ENCODE results near the gene IL6. TPM values are rescaled to one million over a fixed set of nuclear protein-coding genes. Genes with fewer than 3 reads are reported as not detected.
"Not testable (repeated sequence)": the region's sequence is repeated elsewhere in the genome, so short reads cannot be mapped to it uniquely, and the experiment has no call there.

The IL6 gene
- total RNA-seq, 1 experiment from 2014 or later: 1.7 TPM

DNA sequence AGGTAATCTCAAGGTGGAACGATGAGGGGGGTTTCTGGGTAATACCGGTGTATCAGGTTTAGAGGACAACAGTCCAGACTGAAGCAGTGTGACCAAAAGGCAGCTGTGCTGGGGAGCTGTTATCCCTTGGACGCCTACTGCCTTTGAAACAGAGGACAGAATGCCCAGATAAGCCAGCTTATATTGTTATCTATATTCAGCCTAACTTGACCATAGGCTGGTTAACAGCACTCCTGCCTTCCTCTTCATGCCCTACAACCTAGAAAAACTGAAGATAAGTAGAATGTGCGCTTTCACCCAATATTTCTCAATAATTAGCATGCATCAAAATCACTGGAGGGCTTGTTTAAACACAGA lies 44.9 kb downstream of the IL6 start:
- no peaks in the 10 kb centered on the region for H3K79me2 ChIP-seq (ENCODE audit: low read depth)
- POLR2A ChIA-PET (ENCODE audit: unreplicated experiment): no interaction called here
- 0 out of 2 replicates have a peak, but pooled peaks cover 4% of the 10 kb centered on the region for H3K9me3 ChIP-seq (ENCODE audit: insufficient read depth, low read depth)
- CTCF ChIA-PET: no interaction called here
- H3K4me2 ChIP-seq: no peak overlapping the region
- H3K4me3 ChIP-seq: no peak overlapping the region
- no peaks in the 10 kb centered on the region for H3K9me2 ChIP-seq (ENCODE audit: insufficient read depth)
- no peaks in the 10 kb centered on the region for H3K36me3 ChIP-seq (ENCODE audit: low read depth)
- H3K27me3 ChIP-seq (ENCODE audit: insufficient read depth, low read depth): no peaks in the 10 kb centered on the region
- no peaks in the 10 kb centered on the region for H4K20me1 ChIP-seq (ENCODE audit: insufficient read depth)
- intact Hi-C loops (cut with micrococcal nuclease; ENCODE audit: unreplicated experiment): no loop called here
- H2AFZ ChIP-seq: no peak overlapping the region
- no TSS peak for BruUV-seq (replicated peaks)
- TF ChIP-seq, protein P1, sequence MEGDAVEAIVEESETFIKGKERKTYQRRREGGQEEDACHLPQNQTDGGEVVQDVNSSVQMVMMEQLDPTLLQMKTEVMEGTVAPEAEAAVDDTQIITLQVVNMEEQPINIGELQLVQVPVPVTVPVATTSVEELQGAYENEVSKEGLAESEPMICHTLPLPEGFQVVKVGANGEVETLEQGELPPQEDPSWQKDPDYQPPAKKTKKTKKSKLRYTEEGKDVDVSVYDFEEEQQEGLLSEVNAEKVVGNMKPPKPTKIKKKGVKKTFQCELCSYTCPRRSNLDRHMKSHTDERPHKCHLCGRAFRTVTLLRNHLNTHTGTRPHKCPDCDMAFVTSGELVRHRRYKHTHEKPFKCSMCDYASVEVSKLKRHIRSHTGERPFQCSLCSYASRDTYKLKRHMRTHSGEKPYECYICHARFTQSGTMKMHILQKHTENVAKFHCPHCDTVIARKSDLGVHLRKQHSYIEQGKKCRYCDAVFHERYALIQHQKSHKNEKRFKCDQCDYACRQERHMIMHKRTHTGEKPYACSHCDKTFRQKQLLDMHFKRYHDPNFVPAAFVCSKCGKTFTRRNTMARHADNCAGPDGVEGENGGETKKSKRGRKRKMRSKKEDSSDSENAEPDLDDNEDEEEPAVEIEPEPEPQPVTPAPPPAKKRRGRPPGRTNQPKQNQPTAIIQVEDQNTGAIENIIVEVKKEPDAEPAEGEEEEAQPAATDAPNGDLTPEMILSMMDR (conservative IDR thresholded peaks at IDR 0.05): no peak
- TF ChIP-seq EZH2 (IDR thresholded peaks at IDR 0.05; ENCODE audit: low read depth): no peak
- no peak overlapping the region for H3K27ac ChIP-seq
- no peaks in the 10 kb centered on the region for H3K4me1 ChIP-seq (replicated peaks; ENCODE audit: insufficient read depth)
- no peak for DNase-seq
- H3F3A ChIP-seq (ENCODE audit: insufficient read depth, low read depth): no peaks in the 10 kb centered on the region

DNA sequence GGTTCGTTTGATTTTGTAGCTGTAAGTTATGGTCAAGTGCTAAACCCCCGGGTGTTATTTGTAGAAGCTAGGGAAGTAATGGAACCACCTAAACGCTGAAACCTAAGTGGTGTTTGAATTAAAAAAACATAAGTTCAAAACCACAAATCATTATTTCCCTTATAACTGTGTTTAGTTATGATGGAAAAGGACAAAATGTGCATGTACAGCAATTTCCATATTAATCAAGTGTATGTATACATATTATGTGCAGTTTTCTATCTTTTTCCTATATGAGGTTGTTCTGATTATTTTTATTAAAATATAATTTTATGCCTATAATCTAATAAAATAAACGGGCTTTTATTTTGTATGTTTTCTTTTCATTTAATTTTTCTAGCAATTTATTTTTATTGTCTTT lies 45.9 kb downstream of the IL6 start:
- CTCF ChIA-PET: interaction anchor here (0.6 kb wide), 1 partner anchor 767 kb away, joined by 5 read pairs; no protein-coding TSS in a partner anchor
- no peaks in the 10 kb centered on the region for H3K79me2 ChIP-seq (ENCODE audit: low read depth)
- H3K9me3 ChIP-seq (ENCODE audit: insufficient read depth, low read depth): 0 out of 2 replicates have a peak, but pooled peaks cover 4% of the 10 kb centered on the region
- H3K27me3 ChIP-seq (ENCODE audit: insufficient read depth, low read depth): no peaks in the 10 kb centered on the region
- no peaks in the 10 kb centered on the region for H3K36me3 ChIP-seq (ENCODE audit: low read depth)
- no peaks in the 10 kb centered on the region for H3K4me1 ChIP-seq (replicated peaks; ENCODE audit: insufficient read depth)
- H3K27ac ChIP-seq: no peak overlapping the region
- POLR2A ChIA-PET (ENCODE audit: unreplicated experiment): no interaction called here
- H3K4me2 ChIP-seq: no peak overlapping the region
- no peaks in the 10 kb centered on the region for H4K20me1 ChIP-seq (ENCODE audit: insufficient read depth)
- no peak overlapping the region for H3K4me3 ChIP-seq
- BruUV-seq (replicated peaks): no TSS peak
- no peak for DNase-seq
- no peak for TF ChIP-seq EZH2 (IDR thresholded peaks at IDR 0.05; ENCODE audit: low read depth)
- TF ChIP-seq, protein P1 (conservative IDR thresholded peaks at IDR 0.05): no peak
- no peaks in the 10 kb centered on the region for H3K9me2 ChIP-seq (ENCODE audit: insufficient read depth)
- no peaks in the 10 kb centered on the region for H3F3A ChIP-seq (ENCODE audit: insufficient read depth, low read depth)
- H2AFZ ChIP-seq: no peak overlapping the region
- intact Hi-C loops (cut with micrococcal nuclease; ENCODE audit: unreplicated experiment): no loop called here

DNA sequence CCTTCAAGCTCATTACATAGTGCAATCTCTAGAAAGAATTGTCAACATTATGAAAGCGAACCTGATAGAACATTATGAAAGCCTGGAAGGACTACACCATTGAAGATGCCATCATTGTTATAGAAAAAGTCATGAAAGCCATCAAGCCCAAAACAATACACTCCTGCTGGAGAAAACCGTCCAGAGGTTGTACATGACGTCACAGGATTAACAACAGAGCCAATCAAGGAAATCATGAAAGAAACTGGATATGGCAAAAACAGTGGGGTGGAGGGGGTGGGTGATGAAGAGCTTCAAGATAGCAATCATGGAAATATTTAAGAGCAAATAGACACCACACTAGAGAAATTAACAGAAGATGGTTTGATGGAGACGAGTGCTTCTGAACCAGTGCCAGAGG lies 50.0 kb downstream of the IL6 start:
- H3K9me2 ChIP-seq (ENCODE audit: insufficient read depth): no peaks in the 10 kb centered on the region
- no TSS peak for BruUV-seq (replicated peaks)
- ChIA-PET POLR2A (ENCODE audit: unreplicated experiment) (interaction anchor here (0.6 kb wide), 1 partner anchor 15 kb away, joined by 4 read pairs; no protein-coding TSS in a partner anchor), CTCF (no interaction called here)
- no peaks in the 10 kb centered on the region for H3K27me3 ChIP-seq (ENCODE audit: insufficient read depth, low read depth)
- H3K79me2 ChIP-seq (ENCODE audit: low read depth): no peaks in the 10 kb centered on the region
- no peak overlapping the region for H3K4me3 ChIP-seq
- DNase-seq: no peak
- H3K9me3 ChIP-seq (ENCODE audit: insufficient read depth, low read depth): no peaks in the 10 kb centered on the region
- H3K27ac ChIP-seq: no peak overlapping the region
- H2AFZ ChIP-seq: no peak overlapping the region
- H3K36me3 ChIP-seq (ENCODE audit: low read depth): no peaks in the 10 kb centered on the region
- H4K20me1 ChIP-seq (ENCODE audit: insufficient read depth): no peaks in the 10 kb centered on the region
- TF ChIP-seq, protein P1 (conservative IDR thresholded peaks at IDR 0.05): no peak
- no peak for TF ChIP-seq EZH2 (IDR thresholded peaks at IDR 0.05; ENCODE audit: low read depth)
- no peak overlapping the region for H3K4me2 ChIP-seq
- no peaks in the 10 kb centered on the region for H3K4me1 ChIP-seq (replicated peaks; ENCODE audit: insufficient read depth)
- intact Hi-C loops (cut with micrococcal nuclease; ENCODE audit: unreplicated experiment): loop anchor here (1.0 kb wide), 1 partner anchor 216 kb away; no protein-coding TSS in a partner anchor
- no peaks in the 10 kb centered on the region; the same call in 1 of the 2 replicates for H3F3A ChIP-seq (ENCODE audit: insufficient read depth, low read depth)

DNA sequence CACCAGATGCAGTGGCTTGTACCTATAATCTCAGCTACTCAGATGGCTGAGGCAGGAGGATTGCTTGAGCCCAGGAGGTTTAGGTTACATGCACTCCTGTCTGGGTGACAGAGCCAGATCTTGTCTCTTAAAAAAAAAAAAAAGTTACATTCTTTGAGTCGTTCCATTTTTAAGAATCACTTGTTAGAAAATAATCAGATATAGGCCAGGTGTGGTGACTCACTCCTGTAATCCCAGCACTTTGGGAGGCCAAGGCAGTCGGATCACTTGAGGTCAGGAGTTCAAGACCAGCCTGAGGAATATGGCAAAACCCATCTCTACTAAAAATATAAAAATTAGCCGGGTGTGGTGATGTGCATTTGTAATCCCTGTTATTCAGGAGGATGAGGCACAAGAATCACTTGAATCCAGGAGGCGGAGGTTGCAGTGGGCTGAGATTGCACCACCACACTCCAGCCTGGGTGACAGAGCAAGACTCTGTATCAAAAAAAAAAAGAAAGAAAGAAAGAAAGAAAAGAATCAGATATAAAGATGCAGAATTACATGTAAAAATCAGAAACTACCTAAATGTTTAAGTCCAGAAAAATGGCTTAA lies 52.8 kb downstream of the IL6 start:
- intact Hi-C loops (cut with micrococcal nuclease; ENCODE audit: unreplicated experiment); POLR2A ChIA-PET (ENCODE audit: unreplicated experiment); H3K4me2 ChIP-seq; H3F3A ChIP-seq (ENCODE audit: insufficient read depth, low read depth); H3K36me3 ChIP-seq (ENCODE audit: low read depth); H3K4me3 ChIP-seq; H3K9me3 ChIP-seq (ENCODE audit: insufficient read depth, low read depth); H3K9me2 ChIP-seq (ENCODE audit: insufficient read depth); H3K27ac ChIP-seq; H3K27me3 ChIP-seq (ENCODE audit: insufficient read depth, low read depth); H3K4me1 ChIP-seq (replicated peaks; ENCODE audit: insufficient read depth); H2AFZ ChIP-seq; H3K79me2 ChIP-seq (ENCODE audit: low read depth); BruUV-seq (replicated peaks); H4K20me1 ChIP-seq (ENCODE audit: insufficient read depth); CTCF ChIA-PET: not testable (repeated sequence)
- peak; percentile 2 to 46 for DNase-seq
